CD14-positive monocyte (primary cell): ENCODE measurements around the gene FAM163B. TPM values are rescaled to one million over a fixed set of nuclear protein-coding genes. Genes with fewer than 3 reads are reported as not detected.

Source experiments
- DNase-seq, 3 donors: peaks; one replicate each; pipeline ENCODE4 v3.0.0-alpha.2; 2011 to 2022
- H2AFZ ChIP-seq: 2 replicates; pipeline ENCODE4 v1.6.0; 2012; ENCODE audit warnings: mild to moderate bottlenecking, low read depth, low read length, inconsistent platforms; ENCODE audit not compliant: insufficient read depth, poor library complexity, severe bottlenecking
- H3K27ac ChIP-seq, 2 donors: 1 replicate in 1 of 2; 2 replicates in 1 of 2; pipeline ENCODE4 v1.5.1; 2012 to 2013; ENCODE audit warnings: low read length in 2 of 2, control low read depth in 1 of 2, inconsistent platforms in 1 of 2, low read depth in 1 of 2, mild to moderate bottlenecking in 1 of 2
- H3K27me3 ChIP-seq, 2 donors: one replicate each; pipeline versions ENCODE4 v1.6.0 to v1.6.1; 2011 to 2013; ENCODE audit warnings: low read length in 2 of 2; ENCODE audit not compliant: control insufficient read depth in 2 of 2, insufficient read depth in 2 of 2
- H3K36me3 ChIP-seq, 2 donors: replicated peaks in 1 of 2; 1 replicate in 1 of 2; 2 replicates in 1 of 2; pipeline versions ENCODE4 v1.5.1 to v1.6.1; 2012 to 2013; ENCODE audit warnings: low read length in 2 of 2, control low read depth in 1 of 2, inconsistent platforms in 1 of 2, mild to moderate bottlenecking in 1 of 2; ENCODE audit not compliant: insufficient read depth in 2 of 2, control insufficient read depth in 1 of 2
- H3K4me1 ChIP-seq, 2 donors: 1 replicate in 1 of 2; 2 replicates in 1 of 2; pipeline versions ENCODE4 v1.5.1 to v1.6.1; 2012 to 2013; ENCODE audit warnings: low read length in 2 of 2, control low read depth in 1 of 2, inconsistent platforms in 1 of 2, mild to moderate bottlenecking in 1 of 2, moderate library complexity in 1 of 2; ENCODE audit not compliant: insufficient read depth in 2 of 2, control insufficient read depth in 1 of 2
- H3K4me2 ChIP-seq: replicated peaks from 2 replicates; pipeline ENCODE3; 2012; ENCODE audit warnings: low read length, moderate library complexity, mild to moderate bottlenecking; ENCODE audit not compliant: poor library complexity, severe bottlenecking; ENCODE audit errors: extremely low read depth
- H3K4me3 ChIP-seq, 3 experiments: fragments of 200-600 bp in 1 of 3; sonication (generic) in 1 of 3; replicated peaks in 1 of 3; 1 replicate in 2 of 3; 2 replicates in 1 of 3; pipeline ENCODE4 v1.5.1; 2011 to 2013; ENCODE audit warnings: low read length in 3 of 3, mild to moderate bottlenecking in 3 of 3, control low read depth in 2 of 3, low read depth in 2 of 3, inconsistent platforms in 1 of 3, moderate library complexity in 1 of 3
- H3K79me2 ChIP-seq: 2 replicates; pipeline ENCODE4 v1.6.0; 2012; ENCODE audit warnings: mild to moderate bottlenecking, control low read depth, inconsistent platforms, low read length, moderate library complexity; ENCODE audit not compliant: insufficient read depth
- H3K9ac ChIP-seq: 2 replicates; pipeline ENCODE4 v1.6.0; 2017; ENCODE audit warnings: low read length, mild to moderate bottlenecking; ENCODE audit not compliant: insufficient read depth, poor library complexity, severe bottlenecking
- H3K9me3 ChIP-seq, 2 donors: replicated peaks in 1 of 2; 1 replicate in 1 of 2; 2 replicates in 1 of 2; pipeline versions ENCODE4 v1.5.1 to v1.6.1; 2012 to 2013; ENCODE audit warnings: low read length in 2 of 2, control low read depth in 1 of 2; ENCODE audit not compliant: control insufficient read depth in 1 of 2, insufficient read depth in 1 of 2
- H4K20me1 ChIP-seq: 2 replicates; pipeline ENCODE4 v1.6.0; 2012; ENCODE audit warnings: mild to moderate bottlenecking, low read length, control low read depth, moderate library complexity; ENCODE audit not compliant: insufficient read depth
- H3K27ac Mint-ChIP-seq, 7 donors: one replicate each; pipeline ENCODE4 v1.8.0; 2020; ENCODE audit warnings: mild to moderate bottlenecking in 7 of 7, mixed read lengths in 7 of 7, moderate library complexity in 6 of 7, inconsistent platforms in 2 of 7
- H3K27me3 Mint-ChIP-seq, 3 donors: one replicate each; pipeline ENCODE4 v1.8.0; 2021 to 2022; ENCODE audit warnings: low read depth in 3 of 3, mild to moderate bottlenecking in 3 of 3, mixed read lengths in 3 of 3, moderate library complexity in 3 of 3, inconsistent platforms in 1 of 3
- H3K36me3 Mint-ChIP-seq, 2 donors: one replicate each; pipeline ENCODE4 v1.8.0; 2020; ENCODE audit warnings: mixed read lengths in 2 of 2, inconsistent platforms in 1 of 2, mild to moderate bottlenecking in 1 of 2
- H3K4me1 Mint-ChIP-seq: one replicate; pipeline ENCODE4 v1.8.0; 2020; ENCODE audit warnings: mild to moderate bottlenecking, mixed read lengths
- H3K4me3 Mint-ChIP-seq, 2 donors: one replicate each; pipeline ENCODE4 v1.8.0; 2020; ENCODE audit warnings: mild to moderate bottlenecking in 2 of 2, mixed read lengths in 2 of 2, moderate library complexity in 1 of 2
- H3K9me3 Mint-ChIP-seq, 7 donors: one replicate each; pipeline ENCODE4 v1.8.0; 2020 to 2022; ENCODE audit warnings: mixed read lengths in 7 of 7, mild to moderate bottlenecking in 6 of 7, moderate library complexity in 6 of 7, inconsistent platforms in 2 of 7
- WGBS: methylation state at CpG from one replicate; pipeline ENCODE4 v1.1.5; 2013; ENCODE audit warnings: missing lambda C conversion rate; ENCODE audit not compliant: insufficient coverage; 5-methylcytosine and 5-hydroxymethylcytosine counted together
- intact Hi-C, 2 donors: fragments of 100-400 bp; cut with micrococcal nuclease; formaldehyde crosslinking; loops; one replicate each; pipeline versions ENCODE4 v1.15.0 to v1.15.1; 2023
- polyA plus RNA-seq, 3 donors: library from polyadenylated mRNA; depleted of rRNA in 1 of 3; unstranded in 2 of 3; stranded (reverse) in 1 of 3; fragments of 300-500 nt in 2 of 3; fragments of >200 nt in 1 of 3; fragmentation: Illumina TruSeq in 2 of 3; gene quantifications; 1 replicate in 2 of 3; 2 replicates in 1 of 3; pipeline ENCODE4 v1.2.3, GENCODE V29; 2012 to 2021
- TF ChIP-seq, protein P1 (sequence below): fragments of 200-600 bp; IDR thresholded peaks from one replicate; pipeline ENCODE4 v1.8.0; 2022; ENCODE audit warnings: antibody characterized with exemption, mild to moderate bottlenecking

FAM163B gene
- polyA plus RNA-seq, 3 donors, result not detected

DNA sequence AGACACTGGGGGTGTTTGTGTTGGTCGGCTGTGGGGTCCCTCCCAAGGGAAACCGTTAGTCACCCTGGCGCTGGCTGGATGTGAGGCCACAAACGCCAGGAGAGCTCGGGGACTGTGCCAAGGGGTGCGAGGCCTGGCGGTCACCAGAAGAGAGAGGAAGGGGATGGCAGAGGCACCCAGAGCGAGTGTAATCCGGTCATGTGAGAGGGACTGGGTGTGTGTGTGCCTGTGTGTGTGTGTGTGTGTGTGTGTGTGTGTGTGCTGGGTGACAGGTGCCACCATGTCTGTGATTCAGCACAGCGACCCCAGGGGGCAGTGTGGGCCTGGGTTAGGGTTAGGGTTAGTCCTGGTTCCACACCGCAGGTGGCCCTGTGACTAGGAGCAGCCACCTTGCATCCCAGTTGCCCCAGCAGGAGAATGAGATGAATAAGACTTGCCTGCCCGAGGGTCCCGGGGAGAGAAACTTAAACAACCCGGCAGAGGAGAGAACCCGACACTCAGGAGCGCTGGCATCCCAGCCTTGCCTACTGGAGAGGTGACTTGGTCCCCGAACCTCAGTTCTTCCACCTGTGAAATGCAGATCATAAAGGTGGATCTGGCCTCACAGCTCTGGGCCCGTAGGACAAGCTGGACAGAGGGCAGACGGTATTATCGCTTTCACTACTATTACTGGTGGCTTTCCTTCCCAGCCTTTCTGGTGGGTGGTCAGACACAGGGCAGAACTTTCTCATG is 76.1 kb downstream of the FAM163B start:
- no peak overlapping the region for H3K27ac ChIP-seq
- peak overlapping the region in 1 of 7 donors; percentile 26 for H3K27ac Mint-ChIP-seq
- peak; percentile 0 to 26 (median 16) for DNase-seq
- peaks cover 0 to 32% of the 10 kb centered on the region in 2 donors for H3K27me3 ChIP-seq
- H3K4me3 ChIP-seq, result no peak overlapping the region
- no peaks in the 10 kb centered on the region for H3K9me3 ChIP-seq
- intact Hi-C loops, result no loop called here
- H3K79me2 ChIP-seq, result no peaks in the 10 kb centered on the region
- peaks cover 5% of the 10 kb centered on the region for H3K4me1 Mint-ChIP-seq
- H3K9ac ChIP-seq, result no peak overlapping the region
- 35% methylated on average over 19 of the region's 20 CpGs for WGBS
- no peaks in the 10 kb centered on the region for H3K36me3 ChIP-seq
- no peaks in the 10 kb centered on the region for H3K36me3 Mint-ChIP-seq
- TF ChIP-seq, protein P1, sequence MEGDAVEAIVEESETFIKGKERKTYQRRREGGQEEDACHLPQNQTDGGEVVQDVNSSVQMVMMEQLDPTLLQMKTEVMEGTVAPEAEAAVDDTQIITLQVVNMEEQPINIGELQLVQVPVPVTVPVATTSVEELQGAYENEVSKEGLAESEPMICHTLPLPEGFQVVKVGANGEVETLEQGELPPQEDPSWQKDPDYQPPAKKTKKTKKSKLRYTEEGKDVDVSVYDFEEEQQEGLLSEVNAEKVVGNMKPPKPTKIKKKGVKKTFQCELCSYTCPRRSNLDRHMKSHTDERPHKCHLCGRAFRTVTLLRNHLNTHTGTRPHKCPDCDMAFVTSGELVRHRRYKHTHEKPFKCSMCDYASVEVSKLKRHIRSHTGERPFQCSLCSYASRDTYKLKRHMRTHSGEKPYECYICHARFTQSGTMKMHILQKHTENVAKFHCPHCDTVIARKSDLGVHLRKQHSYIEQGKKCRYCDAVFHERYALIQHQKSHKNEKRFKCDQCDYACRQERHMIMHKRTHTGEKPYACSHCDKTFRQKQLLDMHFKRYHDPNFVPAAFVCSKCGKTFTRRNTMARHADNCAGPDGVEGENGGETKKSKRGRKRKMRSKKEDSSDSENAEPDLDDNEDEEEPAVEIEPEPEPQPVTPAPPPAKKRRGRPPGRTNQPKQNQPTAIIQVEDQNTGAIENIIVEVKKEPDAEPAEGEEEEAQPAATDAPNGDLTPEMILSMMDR, result no peak
- peak overlapping the region in 1 of 2 donors; percentile 68 for H3K4me3 Mint-ChIP-seq
- no peak overlapping the region for H3K4me2 ChIP-seq
- peaks cover 0 to 2% (median 0%) of the 10 kb centered on the region in 7 donors for H3K9me3 Mint-ChIP-seq
- H2AFZ ChIP-seq, result no peak overlapping the region
- H4K20me1 ChIP-seq, result no peaks in the 10 kb centered on the region
- H3K4me1 ChIP-seq, result no peaks in the 10 kb centered on the region
- peaks cover 29 to 59% (median 38%) of the 10 kb centered on the region in 3 donors for H3K27me3 Mint-ChIP-seq

DNA sequence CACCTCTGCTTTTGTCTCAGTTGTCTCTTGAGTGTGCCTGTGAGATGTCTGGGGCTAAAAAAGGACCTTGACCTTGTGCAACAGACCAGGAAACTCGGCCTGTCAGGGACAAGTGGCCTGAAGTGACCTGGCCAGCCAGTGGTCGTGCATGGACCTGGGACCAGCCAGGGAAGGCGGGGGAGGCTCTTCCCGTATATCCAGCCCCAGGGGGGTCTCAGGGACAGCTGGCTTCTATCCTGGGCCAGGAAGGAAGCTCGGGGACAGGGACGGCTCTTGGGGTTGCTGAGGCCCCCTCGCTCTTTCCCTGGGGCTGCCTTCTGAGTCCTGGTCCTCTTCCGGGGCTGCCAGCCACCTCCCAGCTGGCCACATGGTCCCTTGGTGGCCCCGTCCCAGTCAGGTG is 77.9 kb downstream of the FAM163B start:
- Mint-ChIP-seq H3K9me3 (peaks cover 0 to 2% (median 0%) of the 10 kb centered on the region in 7 donors), H3K27ac (no peak overlapping the region), H3K4me3 (no peak overlapping the region), H3K36me3 (no peaks in the 10 kb centered on the region), H3K4me1 (peaks cover 5% of the 10 kb centered on the region), H3K27me3 (peaks cover 33 to 53% (median 41%) of the 10 kb centered on the region in 3 donors)
- no peaks in the 10 kb centered on the region for H3K36me3 ChIP-seq
- no peak for DNase-seq
- 88% methylated on average over 9 of the region's 9 CpGs for WGBS
- no peaks in the 10 kb centered on the region for H3K9me3 ChIP-seq
- no peaks in the 10 kb centered on the region for H4K20me1 ChIP-seq
- intact Hi-C loops, result no loop called here
- H3K4me1 ChIP-seq, result no peaks in the 10 kb centered on the region
- TF ChIP-seq, protein P1, result no peak
- no peaks in the 10 kb centered on the region for H3K79me2 ChIP-seq
- no peak overlapping the region for H2AFZ ChIP-seq
- no peak overlapping the region for H3K4me2 ChIP-seq
- no peak overlapping the region for H3K27ac ChIP-seq
- H3K4me3 ChIP-seq, result no peak overlapping the region
- H3K9ac ChIP-seq, result no peak overlapping the region
- H3K27me3 ChIP-seq, result peaks cover 0 to 32% of the 10 kb centered on the region in 2 donors
